ENCODE data around the gene GPM6B.
A peak's percentile ranks its signal among the peaks of the same experiment; 100 is the strongest.

Gene GPM6B

GRCh38 chrX:13824746-13825145, 7.9 kb upstream of the GPM6B start:
- no peak for DNase-seq (ENCODE audit: low read depth)

- DNase-seq (ENCODE audit: low read depth), result no peak
These were observed 4.8 kb upstream of the GPM6B start for GRCh38 chrX:13821738-13822137.

GRCh38 chrX:13816176-13816575, 717 bp downstream of the GPM6B start:
- DNase-seq (ENCODE audit: low read depth), result no peak

GRCh38 chrX:13815664-13816063, 1.2 kb downstream of the GPM6B start:
- DNase-seq (ENCODE audit: low read depth), result no peak

GRCh38 chrX:13808865-13809264, 8.0 kb downstream of the GPM6B start:
- DNase-seq (ENCODE audit: low read depth), result no peak

GRCh38 chrX:13808293-13808692, 8.6 kb downstream of the GPM6B start:
- DNase-seq (ENCODE audit: low read depth), result no peak

GRCh38 chrX:13805241-13805640, 11.7 kb downstream of the GPM6B start:
- no peak for DNase-seq (ENCODE audit: low read depth)

- no peak for DNase-seq (ENCODE audit: low read depth)
These were observed 13.8 kb downstream of the GPM6B start for GRCh38 chrX:13803116-13803515.

- DNase-seq (ENCODE audit: low read depth), result no peak
These were observed 18.7 kb downstream of the GPM6B start for GRCh38 chrX:13798184-13798583.

GRCh38 chrX:13797512-13797911, 19.4 kb downstream of the GPM6B start:
- no peak for DNase-seq (ENCODE audit: low read depth)

GRCh38 chrX:13794417-13794816, 22.5 kb downstream of the GPM6B start:
- DNase-seq (ENCODE audit: low read depth), result no peak

GRCh38 chrX:13793897-13794296, 23.0 kb downstream of the GPM6B start:
- no peak for DNase-seq (ENCODE audit: low read depth)

GRCh38 chrX:13791559-13791958, 25.3 kb downstream of the GPM6B start:
- DNase-seq (ENCODE audit: low read depth), result no peak

GRCh38 chrX:13791145-13791544, 25.7 kb downstream of the GPM6B start:
- DNase-seq (ENCODE audit: low read depth), result no peak

GRCh38 chrX:13790206-13791131, 26.4 kb downstream of the GPM6B start:
- no peak for DNase-seq (ENCODE audit: low read depth)

- DNase-seq (ENCODE audit: low read depth), result no peak
These were observed 30.8 kb downstream of the GPM6B start for GRCh38 chrX:13786048-13786447.

GRCh38 chrX:13780868-13781427, 35.9 kb downstream of the GPM6B start:
- no peak for DNase-seq (ENCODE audit: low read depth)

GRCh38 chrX:13778916-13779315, 38.0 kb downstream of the GPM6B start:
- DNase-seq (ENCODE audit: low read depth), result peak; percentile 49

GRCh38 chrX:13776387-13776786, 40.5 kb downstream of the GPM6B start:
- no peak for DNase-seq (ENCODE audit: low read depth)

- no peak for DNase-seq (ENCODE audit: low read depth)
These were observed 41.1 kb downstream of the GPM6B start for GRCh38 chrX:13775837-13776236.

GRCh38 chrX:13774696-13775095, 42.2 kb downstream of the GPM6B start:
- no peak for DNase-seq (ENCODE audit: low read depth)

- DNase-seq (ENCODE audit: low read depth), result no peak
These were observed 46.8 kb downstream of the GPM6B start for GRCh38 chrX:13770013-13770535.

GRCh38 chrX:13768939-13769338, 48.0 kb downstream of the GPM6B start:
- no peak for DNase-seq (ENCODE audit: low read depth)

All from fibroblast of the conjunctiva (primary cell).